Activated CD4-positive, alpha-beta T cell treated with anti-CD3 and anti-CD28 coated beads for 36 hours (primary cell): ENCODE measurements around the gene CCDC127. TPM values are rescaled to one million over a fixed set of nuclear protein-coding genes. Genes with fewer than 3 reads are reported as not detected.
"Not testable (repeated sequence)": the region's sequence is repeated elsewhere in the genome, so short reads cannot be mapped to it uniquely, and the experiment has no call there.

ENCODE experiments used
- ATAC-seq: fragments of 200-7000 bp; cut with Tn5 transposase; one replicate; pipeline ENCODE4 v1.10.0; 2021; ENCODE audit warnings: mild to moderate bottlenecking, moderate library complexity
- CTCF ChIA-PET: fragments of 350-600 bp; sonication (Branson Sonifier 250); formaldehyde crosslinking; loops from one replicate; lab custom pipeline; 2021; ENCODE audit warnings: antibody characterized with exemption; lab: Charles Lee
- POLR2A ChIA-PET: fragments of 350-600 bp; sonication (Branson Sonifier 250); formaldehyde crosslinking; loops from one replicate; lab custom pipeline; 2021; ENCODE audit warnings: antibody characterized with exemption, inconsistent platforms; lab: Charles Lee
- DNase-seq: peaks from one replicate; pipeline ENCODE4 v3.0.0-alpha.2; 2020
- H3K27ac Mint-ChIP-seq: one replicate; pipeline ENCODE4 v1.8.0; 2021; ENCODE audit warnings: mixed read lengths
- H3K27me3 Mint-ChIP-seq: one replicate; pipeline ENCODE4 v1.8.0; 2021; ENCODE audit warnings: mixed read lengths
- H3K36me3 Mint-ChIP-seq: one replicate; pipeline ENCODE4 v1.8.0; 2021; ENCODE audit warnings: low read depth, mixed read lengths
- H3K4me1 Mint-ChIP-seq: one replicate; pipeline ENCODE4 v1.8.0; 2021; ENCODE audit warnings: mixed read lengths
- H3K4me3 Mint-ChIP-seq: one replicate; pipeline ENCODE4 v1.8.0; 2021; ENCODE audit warnings: mild to moderate bottlenecking, moderate library complexity, mixed read lengths
- H3K9me3 Mint-ChIP-seq: one replicate; pipeline ENCODE4 v1.8.0; 2021; ENCODE audit warnings: low read depth, mixed read lengths
- intact Hi-C, 2 experiments: fragments of 100-400 bp; cut with DNase I in 1 of 2; cut with micrococcal nuclease in 1 of 2; formaldehyde crosslinking; loops; one replicate each; pipeline versions ENCODE4 v1.14.2 to v1.15.1; 2022 to 2024; cut with DNase I, micrococcal nuclease
- total RNA-seq, 2 experiments: library from RNA; stranded (reverse); gene quantifications; one replicate each; pipeline ENCODE4 v1.2.3, GENCODE V29; 2021

CCDC127 gene
- total RNA-seq, 2 experiments from 2014 or later: 6.0 to 7.0 TPM

GRCh38 chr5:231661-232060 is 13.7 kb upstream of the CCDC127 start:
- Mint-ChIP-seq H3K9me3 (no peaks in the 10 kb centered on the region), H3K27me3 (no peaks in the 10 kb centered on the region), H3K27ac (peak overlapping the region; percentile 47), H3K4me3 (no peak overlapping the region), H3K4me1 (peaks cover 5% of the 10 kb centered on the region), H3K36me3 (peaks cover 46% of the 10 kb centered on the region)
- ChIA-PET POLR2A (no interaction called here), CTCF (no interaction called here)
- ATAC-seq (peak; percentile 68), DNase-seq (no peak)
- intact Hi-C loops: no loop called here

GRCh38 chr5:230711-231110 is 12.8 kb upstream of the CCDC127 start:
- intact Hi-C loops: no loop called here
- ATAC-seq: no peak
- H3K9me3 Mint-ChIP-seq: no peaks in the 10 kb centered on the region
- H3K27ac Mint-ChIP-seq: no peak overlapping the region
- ChIA-PET POLR2A (no interaction called here), CTCF (no interaction called here)
- DNase-seq: no peak
- H3K27me3 Mint-ChIP-seq: no peaks in the 10 kb centered on the region
- peaks cover 48% of the 10 kb centered on the region for H3K36me3 Mint-ChIP-seq
- H3K4me3 Mint-ChIP-seq: no peak overlapping the region
- H3K4me1 Mint-ChIP-seq: peaks cover 5% of the 10 kb centered on the region

GRCh38 chr5:228886-229285 is 10.9 kb upstream of the CCDC127 start:
- ChIA-PET POLR2A (no interaction called here), CTCF (no interaction called here)
- Mint-ChIP-seq H3K27me3 (no peaks in the 10 kb centered on the region), H3K4me3 (no peak overlapping the region), H3K4me1 (peaks cover 5% of the 10 kb centered on the region), H3K36me3 (peaks cover 49% of the 10 kb centered on the region), H3K9me3 (no peaks in the 10 kb centered on the region), H3K27ac (no peak overlapping the region)
- ATAC-seq: no peak
- no peak for DNase-seq
- intact Hi-C loops: no loop called here

- CTCF ChIA-PET, POLR2A ChIA-PET, H3K4me3 Mint-ChIP-seq, ATAC-seq, intact Hi-C loops, H3K27me3 Mint-ChIP-seq, H3K27ac Mint-ChIP-seq, DNase-seq, H3K9me3 Mint-ChIP-seq: not testable (repeated sequence)
- peaks cover 16% of the 10 kb centered on the region for H3K4me1 Mint-ChIP-seq
- H3K36me3 Mint-ChIP-seq: peaks cover 40% of the 10 kb centered on the region
Measured at GRCh38 chr5:227375-227774, 9.4 kb upstream of the CCDC127 start.

- Mint-ChIP-seq H3K4me1 (peaks cover 28% of the 10 kb centered on the region), H3K4me3 (no peak overlapping the region), H3K9me3 (no peaks in the 10 kb centered on the region), H3K36me3 (peaks cover 34% of the 10 kb centered on the region), H3K27me3 (no peaks in the 10 kb centered on the region), H3K27ac (peak overlapping the region; percentile 27)
- ChIA-PET CTCF (interaction anchor here (0.5 kb wide), 1 partner anchor 241 kb away, joined by 3 read pairs; no protein-coding TSS in a partner anchor), POLR2A (no interaction called here)
- ATAC-seq: no peak
- intact Hi-C loops: no loop called here
- DNase-seq: no peak
Measured at GRCh38 chr5:225334-225733, 7.4 kb upstream of the CCDC127 start.

GRCh38 chr5:223791-224190 is 5.8 kb upstream of the CCDC127 start:
- Mint-ChIP-seq H3K27ac (no peak overlapping the region), H3K27me3 (no peaks in the 10 kb centered on the region), H3K36me3 (peaks cover 28% of the 10 kb centered on the region), H3K4me3 (no peak overlapping the region), H3K4me1 (peaks cover 32% of the 10 kb centered on the region), H3K9me3 (no peaks in the 10 kb centered on the region)
- POLR2A ChIA-PET: no interaction called here
- CTCF ChIA-PET: no interaction called here
- ATAC-seq (no peak), DNase-seq (no peak)
- intact Hi-C loops: loop anchor here in 1 of 2 experiments (5.0 kb wide), 1 partner anchor 109 kb away; no protein-coding TSS in a partner anchor

- CTCF ChIA-PET: interaction anchor here (1.1 kb wide), 1 partner anchor 13 kb away, joined by 4 read pairs; no protein-coding TSS in a partner anchor
- ATAC-seq, H3K4me3 Mint-ChIP-seq, DNase-seq, H3K27me3 Mint-ChIP-seq, POLR2A ChIA-PET, H3K9me3 Mint-ChIP-seq: not testable (repeated sequence)
- H3K4me1 Mint-ChIP-seq: peaks cover 32% of the 10 kb centered on the region
- peak overlapping the region; percentile 69 for H3K27ac Mint-ChIP-seq
- peaks cover 28% of the 10 kb centered on the region for H3K36me3 Mint-ChIP-seq
- intact Hi-C loops: loop anchor here in 1 of 2 experiments (5.0 kb wide), 1 partner anchor 109 kb away; no protein-coding TSS in a partner anchor
Measured at GRCh38 chr5:222951-223715, 5.2 kb upstream of the CCDC127 start.

- DNase-seq (no peak), ATAC-seq (peak; percentile 11)
- ChIA-PET POLR2A (interaction anchor here (0.7 kb wide), 1 partner anchor 32 kb away, joined by 3 read pairs; no protein-coding TSS in a partner anchor), CTCF (interaction anchor here (0.7 to 3.1 kb wide), 2 partner anchors 32 to 663 kb away, joined by 3 to 12 read pairs; no protein-coding TSS in a partner anchor)
- peaks cover 16% of the 10 kb centered on the region for H3K36me3 Mint-ChIP-seq
- peaks cover 48% of the 10 kb centered on the region for H3K4me1 Mint-ChIP-seq
- intact Hi-C loops: loop anchor here (2.0 to 10.0 kb wide), 10 partner anchors 31 to 1582 kb away; partner anchors contain the start of genes BRD9 (in 1 of the 2), CEP72 (in 1 of the 2), LPCAT1 (in 1 of the 2) and NDUFS6 (in 1 of the 2)
- H3K4me3 Mint-ChIP-seq: peak overlapping the region; percentile 94
- no peaks in the 10 kb centered on the region for H3K27me3 Mint-ChIP-seq
- H3K9me3 Mint-ChIP-seq: no peaks in the 10 kb centered on the region
- H3K27ac Mint-ChIP-seq: peak overlapping the region; percentile 89
Measured at GRCh38 chr5:219991-220390, 2.0 kb upstream of the CCDC127 start.

- ChIA-PET CTCF (interaction anchor here (1.5 to 3.1 kb wide), 2 partner anchors 28 to 31 kb away, joined by 3 to 12 read pairs; partner anchors contain the start of gene LRRC14B), POLR2A (interaction anchor here (0.7 to 1.1 kb wide), 2 partner anchors 28 to 31 kb away, joined by 3 read pairs; partner anchors contain the start of gene LRRC14B)
- no peaks in the 10 kb centered on the region for H3K27me3 Mint-ChIP-seq
- peak overlapping the region; percentile 94 for H3K4me3 Mint-ChIP-seq
- H3K4me1 Mint-ChIP-seq: peaks cover 54% of the 10 kb centered on the region
- peak; percentile 37 for DNase-seq
- peaks cover 16% of the 10 kb centered on the region for H3K36me3 Mint-ChIP-seq
- intact Hi-C loops: loop anchor here (2.0 to 10.0 kb wide), 9 partner anchors 31 to 1583 kb away; partner anchors contain the start of genes BRD9 (in 1 of the 2), CEP72 (in 1 of the 2), LPCAT1 (in 1 of the 2) and NDUFS6 (in 1 of the 2)
- no peaks in the 10 kb centered on the region for H3K9me3 Mint-ChIP-seq
- H3K27ac Mint-ChIP-seq: peak overlapping the region; percentile 89
- peak; percentile 21 for ATAC-seq
Measured at GRCh38 chr5:219460-219863, 1.5 kb upstream of the CCDC127 start.

- Mint-ChIP-seq H3K27me3 (no peaks in the 10 kb centered on the region), H3K27ac (peak overlapping the region; percentile 89), H3K4me1 (peaks cover 62% of the 10 kb centered on the region), H3K36me3 (peaks cover 23% of the 10 kb centered on the region), H3K4me3 (peak overlapping the region; percentile 94), H3K9me3 (no peaks in the 10 kb centered on the region)
- intact Hi-C loops: loop anchor here (1.0 to 10.0 kb wide), 10 partner anchors 30 to 1584 kb away; partner anchors contain the start of genes PDCD6 (in 2 of the 2), BRD9 (in 1 of the 2), CEP72 (in 1 of the 2) and LPCAT1 (in 1 of the 2)
- peak; percentile 38 for DNase-seq
- CTCF ChIA-PET: interaction anchor here (0.7 to 3.1 kb wide), 4 partner anchors 28 to 103 kb away, joined by 3 to 12 read pairs (median 4); partner anchors contain the start of genes AHRR and LRRC14B
- POLR2A ChIA-PET: interaction anchor here (1.0 to 1.1 kb wide), 2 partner anchors 28 to 30 kb away, joined by 3 read pairs; partner anchors contain the start of gene LRRC14B
- ATAC-seq: peak; percentile 13
Measured at GRCh38 chr5:218457-219291, 721 bp upstream of the CCDC127 start.
